GM12878 (cell line): ENCODE data around the gene ESR1.

Source experiments
- BMI1 ChIP-seq: fragments of 450-650 bp; IDR thresholded peaks from 2 replicates; pipeline ENCODE4 v1.6.1; 2016; ENCODE audit warnings: mild to moderate bottlenecking, moderate library complexity, borderline replicate concordance
- ESRRA ChIP-seq: IDR thresholded peaks from 2 replicates; pipeline ENCODE4 v1.6.1; 2012; ENCODE audit warnings: mild to moderate bottlenecking, low read length, improper control_type of control experiment
- POLR2A ChIP-seq: IDR thresholded peaks from 2 replicates; pipeline ENCODE4 v1.6.1; 2011; ENCODE audit warnings: low read depth, mild to moderate bottlenecking, low read length
- POLR2AphosphoS5 ChIP-seq: IDR thresholded peaks from 2 replicates; pipeline ENCODE4 v1.6.1; 2011; ENCODE audit warnings: mild to moderate bottlenecking, low read length, inconsistent platforms
- USF1 ChIP-seq: IDR thresholded peaks from 2 replicates; pipeline ENCODE4 v1.6.1; 2011; ENCODE audit warnings: borderline replicate concordance, low read depth, mild to moderate bottlenecking, moderate library complexity, mixed read lengths, low read length; ENCODE audit not compliant: insufficient read depth; ENCODE audit errors: extremely low read length
- ZZZ3 ChIP-seq: IDR thresholded peaks from 2 replicates; pipeline ENCODE4 v1.6.1; 2011; ENCODE audit warnings: low read depth; ENCODE audit not compliant: control insufficient read depth, insufficient read length

- TF ChIP-seq POLR2A (no peak), ZZZ3 (no peak), POLR2AphosphoS5 (no peak), BMI1 (no peak), ESRRA (no peak), USF1 (no peak)
Measured at GRCh38 chr6:152008779-152009178, 201.3 kb downstream of the ESR1 start.
